Endodermal cell (in vitro differentiated cells): ENCODE measurements around the gene ACSS1. TPM values are rescaled to one million over a fixed set of nuclear protein-coding genes. Genes with fewer than 3 reads are reported as not detected.

Experiments
- DNase-seq: peaks from one replicate; pipeline ENCODE4 v3.0.0-alpha.2; 2017
- H3K27ac ChIP-seq: 2 replicates; pipeline ENCODE4 v1.5.1; 2013; ENCODE audit warnings: mild to moderate bottlenecking, low read depth, low read length, moderate library complexity
- H3K27me3 ChIP-seq: 2 replicates; pipeline ENCODE4 v1.6.1; 2013; ENCODE audit warnings: mild to moderate bottlenecking, low read length, moderate library complexity; ENCODE audit not compliant: insufficient read depth, control insufficient read depth, poor library complexity, severe bottlenecking
- H3K36me3 ChIP-seq: 2 replicates; pipeline ENCODE4 v1.7.0; 2013; ENCODE audit warnings: mild to moderate bottlenecking, low read length, moderate library complexity; ENCODE audit not compliant: control insufficient read depth, insufficient read depth
- H3K4me1 ChIP-seq: one replicate; pipeline ENCODE4 v1.7.0; 2013; ENCODE audit warnings: low read length; ENCODE audit not compliant: control insufficient read depth, insufficient read depth
- H3K4me3 ChIP-seq: 2 replicates; pipeline ENCODE4 v1.5.1; 2013; ENCODE audit warnings: mild to moderate bottlenecking, low read length, moderate library complexity
- H3K9ac ChIP-seq: 2 replicates; pipeline ENCODE4 v1.6.1; 2013; ENCODE audit warnings: mild to moderate bottlenecking, low read length, moderate library complexity; ENCODE audit not compliant: poor library complexity, severe bottlenecking; ENCODE audit errors: extremely low read depth
- H3K9me3 ChIP-seq: 2 replicates; pipeline ENCODE4 v1.6.1; 2013; ENCODE audit warnings: mild to moderate bottlenecking, low read length, moderate library complexity; ENCODE audit not compliant: control insufficient read depth
- H3K27ac Mint-ChIP-seq: 2 replicates; pipeline ENCODE4 v1.8.0; 2020; ENCODE audit warnings: mixed read lengths
- H3K27me3 Mint-ChIP-seq: 2 replicates; pipeline ENCODE4 v1.8.0; 2021; ENCODE audit warnings: mild to moderate bottlenecking, mixed read lengths; ENCODE audit not compliant: insufficient read depth
- H3K36me3 Mint-ChIP-seq: 2 replicates; pipeline ENCODE4 v1.8.0; 2020; ENCODE audit warnings: low read depth, mixed read lengths
- H3K4me1 Mint-ChIP-seq: 2 replicates; pipeline ENCODE4 v1.8.0; 2020; ENCODE audit warnings: mixed read lengths
- H3K4me3 Mint-ChIP-seq: 2 replicates; pipeline ENCODE4 v1.8.0; 2020; ENCODE audit warnings: mild to moderate bottlenecking, moderate library complexity, mixed read lengths
- H3K9me3 Mint-ChIP-seq: 2 replicates; pipeline ENCODE4 v1.8.0; 2020; ENCODE audit warnings: mild to moderate bottlenecking, mixed read lengths
- CTCF ChIP-seq: fragments of 200-600 bp; sonication (generic); conservative IDR thresholded peaks from 2 replicates; pipeline ENCODE4 v1.5.0; 2021; ENCODE audit warnings: antibody characterized with exemption, mild to moderate bottlenecking
- whole genome bisulfite sequencing, 2 experiments: methylation state at CpG; one replicate each; pipeline versions ENCODE4 v1.1.5 to v1.1.7; 2013; ENCODE audit warnings: missing lambda C conversion rate in 2 of 2, mixed read lengths in 1 of 2; ENCODE audit not compliant: insufficient coverage in 1 of 2, insufficient read length in 1 of 2; 5-methylcytosine and 5-hydroxymethylcytosine counted together
- total RNA-seq, 2 donors: library from RNA; stranded (reverse); fragmentation: NEBNext Ultra II Directional in 1 of 2; extraction: Animal tissue kit (Norgen Biotek cat#: 25700) in 1 of 2; gene quantifications; 2 replicates in 1 of 2; 3 replicates in 1 of 2; pipeline ENCODE4 v1.2.1, GENCODE V29; 2021

ACSS1 gene
- total RNA-seq, 2 donors from 2014 or later = 0.22 TPM; not detected in 1

- H3K4me3 ChIP-seq = no peak overlapping the region
- Mint-ChIP-seq H3K27ac (no peak overlapping the region), H3K36me3 (peaks cover 78% of the 10 kb centered on the region), H3K27me3 (no peaks in the 10 kb centered on the region), H3K9me3 (peaks cover 20% of the 10 kb centered on the region), H3K4me1 (no peaks in the 10 kb centered on the region), H3K4me3 (no peak overlapping the region)
- H3K36me3 ChIP-seq = peaks cover 59% of the 10 kb centered on the region
- no peak for TF ChIP-seq CTCF
- DNase-seq = no peak
- no peak overlapping the region for H3K27ac ChIP-seq
- WGBS, 2 experiments = 97% methylated on average over 2 of the region's 2 CpGs; no CpG with 5 or more reads in 1 of the 2 experiments
- H3K4me1 ChIP-seq = no peaks in the 10 kb centered on the region
- H3K27me3 ChIP-seq = no peaks in the 10 kb centered on the region
- H3K9ac ChIP-seq = no peak overlapping the region
- H3K9me3 ChIP-seq = peaks cover 23% of the 10 kb centered on the region
These were observed 85.6 kb downstream of the ACSS1 start for GRCh38 chr20:24972341-24972740.

- H3K4me3 ChIP-seq = no peak overlapping the region
- no peak for TF ChIP-seq CTCF
- Mint-ChIP-seq H3K27me3 (no peaks in the 10 kb centered on the region), H3K9me3 (peaks cover 12% of the 10 kb centered on the region), H3K36me3 (peaks cover 73% of the 10 kb centered on the region), H3K4me1 (no peaks in the 10 kb centered on the region), H3K27ac (no peak overlapping the region), H3K4me3 (no peak overlapping the region)
- H3K4me1 ChIP-seq = no peaks in the 10 kb centered on the region
- peak; percentile 7 for DNase-seq
- WGBS, 2 experiments = 90 to 92% methylated on average over 6 of the region's 6 CpGs
- no peak overlapping the region for H3K27ac ChIP-seq
- peaks cover 55% of the 10 kb centered on the region for H3K36me3 ChIP-seq
- H3K27me3 ChIP-seq = no peaks in the 10 kb centered on the region
- H3K9ac ChIP-seq = no peak overlapping the region
- H3K9me3 ChIP-seq = peaks cover 18% of the 10 kb centered on the region
These were observed 86.4 kb downstream of the ACSS1 start for GRCh38 chr20:24971376-24972101.

- H3K36me3 Mint-ChIP-seq = peaks cover 71% of the 10 kb centered on the region
- no peak for TF ChIP-seq CTCF
- H3K27ac Mint-ChIP-seq = no peak overlapping the region
These were observed 87.2 kb downstream of the ACSS1 start for GRCh38 chr20:24970754-24971153.

More at GRCh38 chr20:24970754-24971153, 87.2 kb downstream of the ACSS1 start:
- 84 to 90% methylated on average over 3 to 8 of the region's 8 CpGs for WGBS, 2 experiments
- peak; percentile 17 for DNase-seq
- H3K4me1 Mint-ChIP-seq = no peaks in the 10 kb centered on the region
- Histone ChIP-seq H3K4me1 (no peaks in the 10 kb centered on the region), H3K9ac (no peak overlapping the region), H3K4me3 (no peak overlapping the region), H3K9me3 (peaks cover 10% of the 10 kb centered on the region), H3K36me3 (peaks cover 50% of the 10 kb centered on the region), H3K27me3 (no peaks in the 10 kb centered on the region), H3K27ac (no peak overlapping the region)
- H3K9me3 Mint-ChIP-seq = peaks cover 4% of the 10 kb centered on the region
- no peaks in the 10 kb centered on the region for H3K27me3 Mint-ChIP-seq
- no peak overlapping the region for H3K4me3 Mint-ChIP-seq
